ENCODE measurements around the gene PRKG2.
"Not testable (repeated sequence)": the region's sequence is repeated elsewhere in the genome, so short reads cannot be mapped to it uniquely, and the experiment has no call there.

The PRKG2 gene

DNA sequence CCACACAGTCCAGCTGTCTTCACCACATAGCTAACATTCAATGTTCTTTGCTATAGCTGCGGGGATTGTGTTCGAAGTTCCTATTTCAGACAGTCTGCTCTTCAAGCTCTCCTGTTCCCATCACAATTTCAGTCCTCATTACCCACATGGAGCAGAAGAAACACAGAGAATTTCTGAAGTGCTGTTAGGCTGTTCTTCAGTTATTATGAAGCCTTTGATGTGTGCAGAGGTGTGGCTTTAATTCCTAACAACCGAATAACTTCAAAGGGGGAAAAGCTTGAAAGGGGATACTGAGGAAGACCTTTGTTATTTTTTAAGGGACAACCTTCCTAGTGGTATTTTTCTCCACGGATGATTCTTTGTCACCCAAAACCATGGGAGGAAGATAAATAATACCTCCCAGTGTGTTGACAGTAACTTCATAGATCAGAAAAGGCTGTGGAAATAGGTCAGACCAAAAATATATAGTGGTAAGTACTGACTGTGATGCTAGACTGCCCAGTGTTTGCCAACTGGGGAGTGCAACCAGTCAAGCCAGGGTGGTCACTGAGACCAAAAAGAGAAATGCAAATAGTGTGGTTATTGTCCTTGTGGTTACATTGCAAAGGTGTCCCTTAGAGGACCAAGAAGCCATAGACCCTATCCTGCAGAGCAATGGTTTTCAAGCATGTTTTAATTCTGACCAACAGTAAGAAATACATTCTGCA is 52.1 kb downstream of the PRKG2 start:
- no peak for DNase-seq (ENCODE audit: low spot score)

DNA sequence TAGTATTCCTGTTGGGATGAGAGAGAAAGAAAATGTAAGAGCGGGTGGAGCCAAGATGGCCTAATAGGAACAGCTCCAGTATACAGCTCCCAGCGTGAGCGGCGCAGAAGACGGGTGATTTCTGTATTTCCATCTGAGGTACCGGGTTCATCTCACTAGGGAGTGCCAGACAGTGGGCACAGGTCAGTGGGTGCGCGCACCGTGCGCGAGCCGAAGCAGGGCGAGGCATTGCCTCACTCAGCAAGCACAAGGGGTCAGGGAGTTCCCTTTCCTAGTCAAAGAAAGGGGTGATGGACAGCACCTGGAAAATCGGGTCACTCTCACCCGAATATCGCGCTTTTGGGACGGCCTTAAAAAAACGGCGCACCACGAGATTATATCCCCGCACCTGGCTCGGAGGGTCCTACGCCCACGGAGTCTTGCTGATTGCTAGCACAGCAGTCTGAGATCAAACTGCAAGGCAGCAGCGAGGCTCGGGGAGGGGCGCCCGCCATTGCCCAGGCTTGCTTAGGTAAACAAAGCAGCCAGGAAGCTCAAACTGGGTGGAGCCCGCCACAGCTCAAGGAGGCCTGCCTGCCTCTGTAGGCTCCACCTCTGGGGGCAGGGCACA is 61.2 kb downstream of the PRKG2 start:
- DNase-seq (ENCODE audit: low spot score): not testable (repeated sequence)

DNA sequence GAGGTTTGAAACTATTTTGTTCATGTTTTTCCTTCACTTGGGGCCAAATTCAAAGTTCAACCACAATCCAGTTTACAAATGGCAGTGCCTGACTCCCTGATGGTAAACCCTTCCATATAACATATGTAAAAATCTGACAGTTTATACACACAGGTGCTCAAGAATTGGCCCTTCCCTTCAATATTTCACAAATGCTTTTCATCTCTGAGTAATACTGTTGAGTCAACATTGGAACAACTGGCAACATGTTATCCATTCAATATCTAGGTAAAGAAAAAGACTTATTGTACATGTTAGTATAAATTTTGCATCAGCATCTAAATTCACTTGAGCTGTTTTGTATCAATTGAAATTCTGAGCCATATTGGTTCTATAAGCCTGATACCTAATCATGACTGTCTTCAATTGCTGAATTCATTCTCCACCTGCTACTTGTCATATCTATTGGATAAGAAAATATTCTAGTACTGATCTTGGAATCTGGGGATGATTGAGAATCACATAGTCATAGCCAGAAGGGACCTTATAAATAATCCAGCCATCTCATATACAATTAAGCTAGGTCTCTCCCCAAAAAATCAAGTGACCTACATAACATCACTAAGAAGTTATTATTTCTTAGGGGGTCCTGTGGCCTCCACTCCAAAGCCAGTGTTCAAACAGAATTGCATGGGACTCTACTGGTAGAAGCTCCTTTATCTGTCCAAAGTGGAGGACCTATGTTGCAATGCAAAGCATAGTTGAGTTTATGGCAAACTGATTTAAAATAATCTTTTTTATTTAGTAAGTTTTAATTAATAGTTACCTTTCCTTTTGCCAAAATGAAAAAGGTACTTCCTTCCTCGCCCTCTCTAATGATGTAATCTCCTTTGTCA is 61.9 kb downstream of the PRKG2 start:
- DNase-seq (ENCODE audit: low spot score): no peak

DNA sequence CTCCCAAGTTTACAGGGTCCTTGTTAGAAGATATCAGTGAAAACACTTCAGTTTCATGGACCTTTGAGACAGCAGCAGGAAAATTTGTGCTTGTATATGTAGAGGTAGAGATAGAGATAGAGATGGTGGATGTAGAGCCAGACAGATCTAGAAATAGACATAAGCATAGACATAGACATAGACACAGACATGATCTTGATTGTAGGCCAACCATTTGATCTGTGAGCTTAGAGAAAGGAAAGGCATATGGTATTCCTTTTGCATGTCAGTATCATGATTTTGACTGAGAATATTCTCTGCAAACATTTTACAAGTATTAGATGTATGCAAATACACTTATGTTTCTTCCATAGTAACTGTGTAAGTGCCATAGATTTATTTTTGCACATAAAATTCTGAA is 65.0 kb downstream of the PRKG2 start:
- no peak for DNase-seq (ENCODE audit: low spot score)

DNA sequence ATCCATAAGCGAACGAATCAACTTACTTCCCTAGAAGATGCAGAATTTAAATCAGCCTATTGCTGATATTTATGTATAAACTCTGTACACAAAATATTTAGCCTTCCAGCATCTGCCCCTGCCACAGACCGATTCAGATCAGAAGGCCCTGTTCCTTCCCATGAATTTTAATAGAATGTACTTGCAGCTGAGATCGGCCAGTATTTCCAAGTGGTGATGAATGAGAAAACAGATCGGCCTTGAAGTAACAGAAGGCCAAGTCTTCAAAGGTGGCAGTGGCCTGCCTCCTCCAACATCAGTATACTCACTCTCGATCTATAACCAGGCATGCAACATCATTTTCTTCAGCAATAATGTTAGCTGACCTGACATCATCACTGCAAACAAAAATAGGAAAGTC is 66.4 kb downstream of the PRKG2 start:
- no peak for DNase-seq (ENCODE audit: low spot score)

DNA sequence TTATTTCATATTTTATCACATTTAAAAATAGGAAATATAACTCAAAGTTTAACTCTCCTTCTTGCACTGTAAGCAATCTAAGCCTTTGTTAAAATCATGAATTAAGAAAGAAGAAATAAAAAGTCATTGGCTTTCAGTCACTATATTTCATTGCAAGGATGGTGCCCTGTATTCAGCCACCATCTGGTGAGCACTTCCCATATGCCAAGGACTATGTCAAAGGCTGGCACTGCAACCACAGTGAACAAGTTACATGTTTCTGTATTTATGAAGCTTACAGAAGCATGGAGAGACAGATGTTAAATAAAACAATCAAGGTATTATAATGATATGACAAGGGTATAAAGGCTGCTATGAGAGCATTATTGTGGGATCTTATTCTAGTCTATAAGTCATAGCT is 68.6 kb downstream of the PRKG2 start:
- no peak for DNase-seq (ENCODE audit: low spot score)

DNA sequence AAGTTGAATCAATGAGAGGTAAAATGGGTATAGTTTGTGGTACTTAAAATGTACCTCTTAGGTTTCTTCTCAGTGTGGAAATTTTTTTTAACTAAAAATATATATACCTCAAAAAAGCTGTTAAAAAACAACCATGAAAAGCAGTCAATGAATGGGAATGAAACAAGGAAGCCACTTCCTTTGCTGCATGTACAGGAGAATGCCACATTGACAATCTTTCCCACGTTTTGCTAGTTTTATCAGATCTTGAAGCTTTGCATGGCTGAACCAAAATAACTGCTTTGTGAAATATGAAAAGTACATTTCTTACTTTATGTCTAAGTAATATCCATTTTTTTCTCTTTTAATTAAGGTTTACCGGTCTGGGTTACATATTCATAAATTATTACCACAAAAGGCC is 71.8 kb downstream of the PRKG2 start:
- no peak for DNase-seq (ENCODE audit: low spot score)

DNA sequence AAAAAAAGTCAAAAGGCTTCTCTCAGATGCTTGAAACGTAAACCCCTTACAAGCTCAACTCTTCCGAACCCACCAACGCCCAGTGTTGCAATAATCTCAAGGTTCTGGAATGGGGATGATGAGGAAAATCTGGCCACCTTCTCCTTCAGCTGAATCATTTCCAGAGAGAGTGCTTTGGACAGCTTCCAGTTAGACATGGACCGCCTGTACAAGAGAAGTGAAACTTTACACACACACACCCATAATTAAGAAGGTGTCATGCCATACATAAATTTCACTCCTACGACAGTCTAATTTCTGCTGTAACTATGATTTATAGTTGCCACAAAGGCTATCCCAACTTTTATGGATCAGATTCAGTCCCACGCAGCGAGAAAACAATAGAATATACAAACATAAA is 72.3 kb downstream of the PRKG2 start:
- no peak for DNase-seq (ENCODE audit: low spot score)

DNA sequence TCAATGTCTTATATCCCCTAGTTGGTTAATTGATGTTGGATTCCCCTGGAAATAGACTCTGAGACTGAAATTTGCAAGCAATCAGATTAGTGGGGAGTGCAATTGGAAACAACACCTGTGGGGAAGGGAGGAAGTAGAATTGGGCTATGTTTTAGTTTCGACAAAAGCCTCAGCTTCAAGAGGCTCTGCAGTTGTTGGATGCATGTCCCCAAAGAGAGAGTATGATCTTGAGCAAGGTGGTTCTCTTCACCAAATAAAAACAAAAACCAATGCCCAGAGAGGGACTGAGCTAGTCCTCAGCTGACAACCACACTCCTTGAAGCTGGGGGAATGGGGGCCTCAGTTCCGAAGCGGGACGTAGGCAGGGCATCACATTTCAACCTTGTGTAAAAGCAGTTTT is 77.1 kb downstream of the PRKG2 start:
- DNase-seq (ENCODE audit: low spot score): no peak

DNA sequence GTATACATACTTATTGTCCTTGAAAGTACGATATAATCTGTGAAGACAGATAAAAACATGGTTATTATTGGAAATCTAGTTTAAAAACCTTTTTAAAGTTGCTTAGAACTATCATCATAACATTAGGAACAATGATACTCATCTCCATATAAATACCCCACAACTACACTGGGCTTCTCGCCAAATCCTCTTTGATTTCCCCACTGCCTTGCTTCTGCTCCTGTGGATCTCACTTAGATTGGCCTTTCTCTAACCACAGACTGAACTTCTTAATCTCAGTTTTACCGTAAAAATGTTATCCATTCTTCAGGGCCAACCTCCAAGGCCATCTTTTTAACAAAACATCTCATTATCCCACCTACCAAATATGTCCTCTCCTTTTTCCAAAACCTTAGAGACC is 77.6 kb downstream of the PRKG2 start:
- no peak for DNase-seq (ENCODE audit: low spot score)

DNA sequence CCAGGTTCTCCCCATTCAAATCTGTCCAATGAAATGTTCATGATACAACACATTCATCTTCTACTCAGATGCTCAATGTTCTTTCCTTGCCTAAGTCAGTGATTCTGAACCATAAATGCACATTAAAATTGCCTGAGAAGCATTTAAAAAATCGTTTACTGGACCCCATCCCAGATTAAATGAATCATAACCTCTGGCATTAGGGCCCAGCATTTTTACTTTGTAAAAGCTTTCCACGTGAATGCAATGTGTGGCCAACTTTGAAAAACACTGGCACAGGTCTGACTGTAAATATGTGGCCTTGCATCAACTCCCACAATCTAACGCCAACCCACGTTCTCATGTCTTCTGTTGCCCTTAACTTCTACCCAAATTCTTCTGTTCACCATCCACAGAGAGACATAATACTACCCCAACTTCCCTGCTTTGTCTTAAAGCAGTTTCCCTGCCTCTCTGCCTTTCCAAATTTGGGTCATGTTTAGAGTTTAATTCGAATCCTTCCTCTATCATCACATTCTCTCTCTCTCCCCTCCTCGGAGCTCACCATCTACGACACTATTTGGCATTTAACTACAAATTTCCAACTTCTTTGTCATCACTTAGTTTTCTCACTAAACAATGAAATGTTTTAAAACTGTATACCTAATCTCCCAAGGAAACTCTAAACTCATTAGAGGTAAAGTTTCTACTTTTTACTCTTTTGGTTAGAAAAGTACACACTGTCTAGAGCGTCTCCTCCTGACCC is 78.7 kb downstream of the PRKG2 start:
- DNase-seq (ENCODE audit: low spot score): no peak

DNA sequence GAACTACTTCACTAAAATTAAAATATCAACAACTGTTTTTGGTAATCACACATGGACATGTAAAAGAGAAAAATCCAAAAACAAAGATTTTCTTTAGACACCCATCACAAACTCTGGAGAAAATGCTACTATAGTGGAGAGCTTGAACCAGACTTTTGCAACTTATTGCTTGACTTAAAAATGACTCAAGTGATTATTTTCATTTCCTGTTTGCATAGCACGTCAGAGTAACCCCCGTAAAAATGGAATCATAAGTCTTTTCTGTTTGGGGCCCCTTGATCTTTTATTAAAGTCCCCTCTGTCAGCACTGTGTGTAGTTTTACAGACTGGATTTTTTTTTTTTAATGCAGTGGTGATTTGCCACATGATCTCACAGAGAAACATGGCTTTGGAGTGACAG is 79.5 kb downstream of the PRKG2 start:
- DNase-seq (ENCODE audit: low spot score): no peak

DNA sequence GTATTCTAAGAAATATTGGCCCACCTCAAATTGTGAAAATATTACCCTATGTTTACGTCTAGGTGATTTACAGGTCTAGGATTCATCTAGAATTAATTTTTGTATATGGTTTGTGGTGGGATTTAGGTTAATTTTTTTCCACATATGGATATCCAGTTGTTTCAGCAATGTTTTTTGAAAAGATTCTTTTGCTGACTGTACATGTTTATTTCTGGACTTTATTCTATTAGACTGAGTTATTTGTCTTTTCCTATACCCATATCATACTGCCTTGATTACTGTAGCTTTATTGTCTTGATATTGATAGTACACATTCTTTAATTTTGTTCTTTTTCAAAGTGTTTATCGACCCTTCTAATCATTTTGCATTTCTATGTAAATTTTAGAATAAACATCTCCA is 83.5 kb downstream of the PRKG2 start:
- no peak for DNase-seq (ENCODE audit: low spot score)

DNA sequence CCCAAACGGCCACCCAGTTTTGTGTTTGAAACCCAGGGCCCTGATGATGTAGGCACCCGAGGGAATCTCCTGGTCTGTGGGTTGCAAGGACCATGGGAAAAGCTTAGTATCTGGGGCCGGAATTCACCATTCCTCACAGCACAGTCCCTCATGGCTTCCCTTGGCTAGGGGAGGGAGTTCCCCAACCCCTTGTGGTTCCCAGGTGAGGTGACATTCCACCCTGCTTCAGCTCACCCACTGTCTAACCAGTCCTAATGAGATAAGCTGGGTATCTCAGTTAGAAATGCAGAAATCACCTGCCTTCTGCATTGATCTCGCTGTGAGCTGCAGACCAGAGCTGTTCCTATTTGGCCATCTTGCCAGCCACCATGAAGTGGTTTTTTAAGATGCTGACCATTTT is 84.0 kb downstream of the PRKG2 start:
- no peak for DNase-seq (ENCODE audit: low spot score)

DNA sequence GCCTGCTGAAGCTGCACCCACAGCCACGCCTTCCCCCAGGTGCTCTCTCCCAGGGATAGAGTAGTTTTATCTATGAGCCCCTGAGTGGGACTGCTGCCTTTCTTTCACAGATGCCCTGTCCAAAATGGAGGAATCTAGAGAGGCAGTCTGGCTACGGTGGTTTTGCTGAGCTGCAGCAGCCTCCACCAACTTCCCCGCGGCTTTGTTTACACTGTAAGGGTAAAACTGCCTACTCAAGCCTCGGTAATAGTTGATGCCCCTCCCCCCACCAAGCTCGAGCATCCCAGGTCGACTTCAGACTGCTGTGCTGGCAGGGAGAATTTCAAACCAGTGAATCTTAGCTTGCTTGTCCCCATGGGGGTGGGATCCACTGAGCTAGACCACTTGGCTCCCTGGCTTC is 84.5 kb downstream of the PRKG2 start:
- no peak for DNase-seq (ENCODE audit: low spot score)

DNA sequence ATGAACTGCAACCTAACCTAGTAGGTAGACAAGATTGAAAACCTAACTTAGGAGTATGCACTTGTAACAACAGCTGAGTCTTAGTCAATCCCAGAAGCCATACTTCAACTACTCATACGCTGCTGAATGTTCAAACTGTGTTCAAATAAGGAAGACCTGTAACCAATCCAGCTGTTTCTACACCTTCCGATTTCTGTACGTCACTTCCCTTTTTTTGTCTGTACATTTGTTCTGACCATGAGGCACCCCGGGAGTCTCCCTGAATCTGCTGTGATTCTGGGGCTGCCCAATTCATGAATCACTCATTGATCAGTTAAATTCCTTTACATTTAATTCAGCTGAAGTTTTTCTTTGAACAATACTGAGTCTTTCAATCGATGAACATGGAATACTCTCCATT is 95.0 kb downstream of the PRKG2 start:
- DNase-seq (ENCODE audit: low spot score): no peak

DNA sequence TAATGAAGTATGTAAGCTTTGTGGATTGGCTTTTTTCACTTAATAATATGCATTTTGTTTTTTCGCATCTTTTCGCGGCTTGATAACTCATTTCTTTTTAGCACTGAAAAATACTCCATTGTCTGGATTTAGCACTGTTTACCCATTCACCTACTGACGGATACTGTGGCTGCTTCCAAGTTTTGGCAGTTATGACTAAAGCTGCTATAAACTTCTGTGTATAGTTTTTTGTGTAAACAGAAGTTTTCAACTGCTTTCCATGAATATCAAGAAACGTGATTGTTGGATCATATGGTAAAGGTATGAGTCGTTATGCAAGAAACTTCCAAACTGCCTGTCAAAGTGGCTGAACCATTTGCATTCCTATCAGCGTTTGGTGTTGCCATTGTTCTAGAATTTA is 96.9 kb downstream of the PRKG2 start:
- DNase-seq (ENCODE audit: low spot score): no peak

DNA sequence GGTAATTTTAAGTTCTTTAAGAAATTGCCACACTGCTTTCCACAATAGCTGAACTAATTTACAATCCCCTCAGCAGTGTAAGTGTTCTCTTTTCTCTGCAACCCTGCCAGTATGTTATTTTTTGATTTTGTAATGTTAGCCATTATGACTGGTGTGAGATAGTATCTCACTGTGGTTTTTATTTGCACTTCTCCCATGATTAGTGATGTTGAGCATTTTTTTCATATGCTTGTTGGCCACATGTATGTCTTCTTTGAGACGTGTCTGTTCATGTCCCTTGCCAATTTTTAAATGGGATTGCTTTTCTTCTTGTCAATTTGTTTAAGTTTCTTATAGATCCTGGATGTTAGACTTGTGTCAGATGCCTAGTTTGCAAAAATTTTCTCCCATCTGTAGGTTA is 98.5 kb downstream of the PRKG2 start:
- no peak for DNase-seq (ENCODE audit: low spot score)

DNA sequence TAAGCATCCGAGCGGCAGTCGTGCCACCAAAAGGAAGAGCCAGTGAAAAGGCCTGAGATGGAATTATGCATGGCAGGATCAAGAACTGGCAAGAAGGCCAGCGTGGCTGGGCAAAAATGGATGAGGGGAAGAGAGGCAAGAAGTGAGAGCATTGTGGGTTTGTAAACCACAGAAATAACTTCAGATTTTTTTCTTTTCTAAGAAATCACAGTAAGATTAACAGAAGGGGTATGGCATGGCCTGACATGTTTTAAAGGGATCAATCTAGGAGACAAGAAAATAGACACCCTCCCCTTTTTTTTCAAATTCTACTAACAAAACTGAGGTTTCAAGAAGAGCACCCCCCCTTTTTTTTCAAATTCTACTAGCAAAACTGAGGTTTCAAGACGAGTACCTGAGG is 102.0 kb downstream of the PRKG2 start:
- no peak for DNase-seq (ENCODE audit: low spot score)

DNA sequence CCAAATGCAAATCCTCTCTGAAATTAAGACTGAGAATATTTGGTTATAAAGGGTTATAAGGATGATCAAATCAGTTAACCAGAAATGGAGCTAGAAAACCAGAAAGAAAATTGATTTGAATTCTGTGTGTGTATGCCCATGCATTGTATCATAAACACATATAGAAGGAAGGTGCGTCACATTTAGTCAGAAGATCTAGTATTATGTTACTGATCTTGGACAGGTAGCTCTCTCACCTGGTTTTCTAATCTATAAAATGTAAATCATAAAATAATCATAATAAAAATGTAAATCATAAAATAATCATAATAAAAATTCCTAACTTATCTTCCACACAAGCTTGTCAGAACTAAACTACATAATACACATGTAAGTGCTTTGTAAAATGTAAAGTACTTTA is 105.7 kb downstream of the PRKG2 start:
- DNase-seq (ENCODE audit: low spot score): no peak

DNA sequence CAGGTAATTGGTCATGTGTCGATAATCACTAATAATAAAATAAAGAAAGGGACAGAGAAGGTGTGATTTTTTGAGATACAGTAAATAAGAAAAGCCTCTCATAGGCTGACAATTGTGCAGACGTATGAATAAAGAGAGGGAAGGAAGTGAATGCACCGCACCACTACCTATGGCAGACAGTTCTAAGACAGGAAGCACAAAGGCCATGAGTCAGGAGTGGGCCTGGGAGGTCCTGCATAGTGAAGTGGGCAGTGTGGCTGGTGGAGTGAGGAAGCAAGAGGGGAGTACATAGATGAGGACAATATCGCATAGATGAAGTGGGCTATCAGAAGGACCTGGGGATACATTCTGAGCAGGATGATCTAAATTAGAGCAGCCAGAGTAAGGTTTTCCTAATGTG is 108.9 kb downstream of the PRKG2 start:
- no peak for DNase-seq (ENCODE audit: low spot score)

DNA sequence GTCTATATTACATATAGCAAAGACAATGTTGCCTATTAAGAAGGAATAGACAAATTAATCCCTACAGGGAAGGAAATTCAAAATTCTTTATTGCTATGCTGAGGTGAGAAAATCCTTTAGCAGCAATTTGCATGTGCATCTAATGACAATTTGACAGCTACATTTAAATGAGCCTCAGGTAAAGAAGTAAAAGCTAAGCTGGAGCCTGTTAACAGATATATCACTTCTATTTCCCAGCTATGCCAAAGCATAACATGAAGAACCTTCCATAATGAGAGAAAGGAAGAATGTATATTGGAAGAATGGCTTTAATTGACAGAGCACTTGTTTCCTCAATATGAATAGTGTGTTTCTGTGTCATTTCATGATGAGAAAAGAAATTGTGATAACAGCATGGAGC is 112.9 kb downstream of the PRKG2 start:
- DNase-seq (ENCODE audit: low spot score): no peak

DNA sequence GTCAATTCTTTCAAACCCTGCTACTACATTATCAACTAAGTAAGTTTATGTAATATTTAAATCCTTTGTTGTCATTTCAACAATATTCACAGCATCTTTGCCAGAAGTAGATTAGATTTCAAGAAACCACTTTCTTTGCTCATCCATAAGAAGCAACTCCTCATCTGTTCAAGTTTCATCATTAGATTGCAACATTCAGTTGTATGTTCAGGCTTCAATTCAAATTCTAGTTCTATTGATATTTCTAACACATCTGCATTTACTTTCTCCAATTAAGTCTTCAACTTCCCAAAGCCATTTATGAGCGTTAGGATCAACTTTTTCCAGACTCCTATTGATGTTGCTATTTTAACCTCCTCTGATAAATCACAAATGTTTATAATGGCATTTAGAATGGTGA is 118.5 kb downstream of the PRKG2 start:
- no peak for DNase-seq (ENCODE audit: low spot score)
